RPMI7951 (cell line): ENCODE data around the gene ESPNL. TPM values are rescaled to one million over a fixed set of nuclear protein-coding genes. Genes with fewer than 3 reads are reported as not detected.

Experiments used
- DNase-seq: peaks from one replicate; pipeline ENCODE4 v3.0.0-alpha.2; 2012; ENCODE audit warnings: low read depth
- total RNA-seq: library from RNA; depleted of rRNA; stranded (reverse); fragments of >200 nt; shearing (Covaris generic); gene quantifications from 2 replicates; pipeline ENCODE4 v1.2.3, GENCODE V29; 2014

ESPNL gene
- total RNA-seq, 1 experiment from 2014 or later, result under 0.01 TPM

DNA sequence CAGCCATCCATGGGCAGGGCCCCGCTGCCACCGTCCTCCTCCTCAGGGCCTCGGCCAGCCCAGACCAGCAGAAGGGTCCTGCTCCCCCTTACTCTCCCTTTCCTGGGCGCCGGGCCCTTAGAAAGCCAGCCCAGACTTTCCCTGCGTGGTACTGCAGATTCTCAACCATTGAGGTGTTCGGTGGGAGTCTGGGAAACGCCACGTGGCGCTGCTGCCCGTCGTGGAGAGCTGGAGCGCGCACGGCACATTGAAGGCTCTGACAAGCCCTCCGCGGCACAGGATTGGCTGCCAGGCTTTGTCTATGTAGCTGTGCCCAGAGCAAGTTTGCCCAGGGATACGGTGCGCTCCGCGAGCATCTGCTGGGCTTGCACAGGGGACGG lies 27.9 kb downstream of the ESPNL start:
- no peak for DNase-seq

- no peak for DNase-seq
Observed at GRCh38 chr2:238128534-238129001, 28.4 kb downstream of the ESPNL start.

DNA sequence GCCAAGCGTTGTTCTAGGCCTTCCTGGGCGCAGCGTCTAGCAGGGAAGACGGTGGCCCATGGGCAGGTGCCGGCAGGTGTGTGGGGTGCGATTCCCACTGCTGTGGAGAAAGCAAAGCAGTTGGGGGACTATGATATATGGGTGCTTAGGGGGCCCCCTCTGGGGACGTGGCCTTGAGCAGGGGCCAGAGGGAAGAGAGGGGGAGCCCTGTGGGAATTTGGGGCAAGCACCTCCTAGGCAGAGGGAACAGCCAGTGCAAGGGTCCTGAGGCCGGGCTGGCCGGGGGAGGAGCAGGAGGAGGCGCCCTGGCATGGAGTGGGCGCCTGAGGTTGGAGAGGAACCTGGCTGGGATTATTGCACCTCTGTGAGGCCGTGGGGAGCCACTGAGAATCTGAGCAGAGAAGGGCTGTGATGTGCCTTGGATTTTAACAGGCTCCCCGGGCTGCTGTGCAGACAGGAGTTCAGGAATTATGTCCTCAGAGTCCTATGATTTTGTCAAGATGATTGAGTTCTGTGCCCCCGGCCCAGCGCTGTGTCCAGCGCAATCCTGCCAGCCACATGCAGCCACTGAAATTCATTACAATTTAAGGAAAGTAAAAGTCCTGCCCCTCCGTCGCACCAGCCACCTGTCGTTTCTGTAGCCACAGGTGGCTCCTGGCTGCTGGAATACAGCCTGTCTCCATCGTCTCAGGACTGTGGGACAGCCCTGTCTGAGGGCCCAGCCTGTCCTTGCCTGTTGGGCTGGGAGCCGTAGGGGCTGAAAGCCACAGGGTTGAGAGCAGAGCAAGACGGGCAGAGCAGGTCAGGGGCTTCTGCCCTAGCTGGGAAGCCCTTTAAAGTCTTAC lies 29.2 kb downstream of the ESPNL start:
- DNase-seq, result no peak

- DNase-seq, result no peak
Observed at GRCh38 chr2:238130111-238130695, 30.1 kb downstream of the ESPNL start.

DNA sequence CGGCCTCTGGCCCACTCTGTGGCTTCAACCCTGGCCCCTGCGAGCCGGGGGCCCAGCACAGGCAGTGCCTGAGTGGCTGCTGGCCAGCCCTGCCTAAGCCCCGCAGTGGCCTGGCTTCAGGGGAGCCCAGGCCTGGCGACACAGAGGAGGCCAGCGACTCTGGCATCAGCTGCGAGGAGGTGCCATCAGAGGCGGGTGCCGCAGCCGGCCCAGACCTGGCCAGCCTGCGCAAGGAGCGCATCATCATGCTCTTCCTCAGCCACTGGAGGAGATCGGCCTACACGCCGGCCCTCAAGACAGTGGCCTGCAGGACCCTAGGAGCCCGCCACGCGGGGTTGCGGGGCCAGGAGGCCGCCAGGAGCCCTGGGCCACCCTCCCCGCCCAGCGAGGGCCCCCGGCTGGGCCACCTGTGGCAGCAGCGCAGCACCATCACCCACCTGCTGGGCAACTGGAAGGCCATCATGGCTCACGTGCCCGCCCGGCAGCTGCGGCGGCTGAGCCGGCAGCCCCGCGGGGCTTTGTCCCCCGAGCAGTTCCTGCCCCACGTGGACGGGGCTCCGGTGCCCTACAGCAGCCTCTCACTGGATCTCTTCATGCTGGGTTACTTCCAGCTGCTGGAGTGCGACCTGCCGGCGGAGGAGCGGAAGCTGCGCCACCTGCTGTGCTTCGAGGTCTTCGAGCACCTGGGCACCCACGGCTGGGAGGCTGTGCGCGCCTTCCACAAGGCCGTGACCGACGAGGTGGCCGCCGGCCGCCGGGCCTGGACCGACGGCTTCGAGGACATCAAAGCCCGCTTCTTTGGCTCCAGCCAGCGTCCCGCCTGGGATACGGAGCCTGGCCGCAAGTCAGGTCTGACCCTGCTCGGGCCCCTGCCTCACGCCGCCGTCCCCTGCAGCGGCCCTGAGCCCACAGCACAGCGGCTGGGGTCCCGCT lies 30.8 kb downstream of the ESPNL start:
- DNase-seq, result no peak

GRCh38 chr2:238131761-238132462 lies 31.8 kb downstream of the ESPNL start:
- DNase-seq, result no peak

- no peak for DNase-seq
Observed at GRCh38 chr2:238132463-238133450, 32.6 kb downstream of the ESPNL start.

DNA sequence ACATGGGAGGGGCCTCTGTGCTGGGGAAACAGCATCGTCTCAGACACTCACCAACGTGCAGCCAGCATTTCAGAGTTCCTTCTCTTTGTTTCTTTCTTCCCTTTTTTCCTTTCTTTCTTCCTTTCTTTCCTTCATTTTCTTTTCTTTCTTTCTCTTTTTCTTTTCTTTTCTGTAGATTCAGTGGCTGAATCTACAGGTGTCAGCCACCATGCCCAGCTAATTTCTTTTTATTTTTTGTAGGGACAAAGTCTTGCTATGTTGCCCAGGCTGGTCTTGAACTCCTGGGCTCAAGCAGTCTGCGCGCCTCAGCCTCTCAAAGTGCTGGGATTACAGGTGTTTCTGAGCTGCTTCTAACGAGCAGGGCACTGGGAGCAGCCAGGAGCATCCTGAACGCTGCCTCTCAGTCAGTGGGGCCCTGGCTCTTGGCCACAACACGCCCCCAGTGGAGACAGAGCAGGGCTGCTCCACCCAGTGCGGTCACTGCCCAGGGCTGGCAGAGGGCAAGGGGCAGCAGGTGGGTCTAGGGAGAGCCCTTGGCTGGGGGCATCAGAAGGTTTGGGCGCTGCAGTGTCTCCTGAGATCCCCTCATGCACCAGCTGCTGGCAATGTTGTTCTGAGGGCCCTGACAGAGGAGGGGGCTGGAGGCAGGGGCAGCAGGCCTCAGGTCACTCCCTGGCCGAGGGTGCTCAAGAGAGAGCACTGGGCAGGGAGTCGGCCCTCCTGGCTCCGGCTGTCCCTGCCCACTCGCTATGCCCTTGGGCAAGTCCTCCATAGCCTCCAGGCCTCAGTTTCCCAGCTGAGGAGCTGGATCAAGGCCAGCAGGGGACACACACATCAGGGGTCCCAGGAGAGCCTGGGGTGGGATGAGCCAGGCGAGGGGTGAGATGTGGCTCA lies 33.6 kb downstream of the ESPNL start:
- no peak for DNase-seq

DNA sequence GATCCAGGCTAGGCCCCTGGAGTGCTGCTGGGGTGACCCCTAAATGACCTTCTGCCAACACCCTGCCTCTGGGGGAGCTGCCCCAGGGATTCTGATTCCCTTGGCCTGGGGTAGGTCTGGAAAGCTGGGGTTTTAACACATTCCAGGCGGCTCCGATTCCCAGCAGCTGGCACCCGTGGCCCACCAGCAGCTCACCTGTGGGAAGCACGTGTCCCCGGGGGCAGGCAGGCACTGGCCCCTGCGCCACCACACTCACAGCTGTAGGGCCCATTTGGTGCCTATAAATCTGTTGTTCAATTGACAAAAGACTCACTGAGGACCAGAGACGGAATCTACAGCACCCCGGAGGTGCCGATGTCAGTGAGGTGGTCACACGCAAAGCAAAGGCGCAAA lies 34.2 kb downstream of the ESPNL start:
- DNase-seq, result no peak

DNA sequence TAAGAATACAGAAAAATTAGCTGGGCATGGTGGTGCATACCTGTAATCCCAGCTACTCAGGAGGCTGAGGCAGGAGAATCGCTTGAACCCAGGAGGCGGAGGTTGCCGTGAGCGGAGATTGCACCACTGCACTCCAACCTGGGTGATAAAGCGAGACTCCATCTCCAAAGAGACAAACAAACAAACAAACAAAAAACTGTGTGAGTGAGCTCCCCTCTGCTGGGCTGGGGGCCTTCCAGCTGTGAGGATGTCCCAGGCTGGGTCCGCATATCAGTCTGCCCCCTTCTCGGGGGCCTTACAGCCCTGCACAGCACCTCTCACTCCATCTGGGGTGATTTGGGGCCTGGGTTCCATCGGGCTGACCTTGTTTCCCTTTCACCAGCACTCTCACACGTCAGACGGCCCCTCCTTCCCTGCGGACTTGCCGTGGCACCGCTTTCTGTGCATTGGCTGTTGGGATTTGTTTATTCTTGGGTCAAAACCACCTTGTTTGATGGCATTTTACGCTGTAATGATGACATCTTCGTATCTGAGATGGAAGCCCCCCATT lies 35.5 kb downstream of the ESPNL start:
- DNase-seq, result no peak

GRCh38 chr2:238136820-238137537 lies 36.8 kb downstream of the ESPNL start:
- DNase-seq, result peak; percentile 48

DNA sequence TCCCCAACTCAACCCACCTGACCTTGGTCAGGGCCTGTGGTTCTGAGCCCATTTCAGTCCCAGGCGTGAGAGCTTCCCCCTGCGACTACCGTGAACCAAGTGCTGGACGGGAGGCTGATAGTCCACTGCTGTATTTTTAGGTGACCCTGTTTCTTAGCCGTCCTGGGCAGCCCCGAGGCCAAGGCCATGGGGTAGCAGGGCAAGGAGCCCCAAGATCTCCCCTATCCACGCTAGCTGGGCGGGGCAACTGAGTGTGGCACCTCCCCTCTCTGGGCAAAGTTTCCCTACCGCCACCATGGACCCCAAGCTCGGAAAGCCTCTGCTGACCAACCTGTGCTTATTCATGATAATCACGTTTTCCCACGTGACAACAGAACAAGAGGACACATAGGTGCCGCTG lies 37.7 kb downstream of the ESPNL start:
- no peak for DNase-seq

- no peak for DNase-seq
Observed at GRCh38 chr2:238138331-238139195, 38.4 kb downstream of the ESPNL start, which contains the start of gene KLHL30. Gene KLHL30, plus strand, starts transcription at chr2:238138668. Its CDS starts 2,087 bp downstream, at chr2:238140755.

- DNase-seq, result no peak
Observed at GRCh38 chr2:238139196-238140039, 39.3 kb downstream of the ESPNL start.

DNA sequence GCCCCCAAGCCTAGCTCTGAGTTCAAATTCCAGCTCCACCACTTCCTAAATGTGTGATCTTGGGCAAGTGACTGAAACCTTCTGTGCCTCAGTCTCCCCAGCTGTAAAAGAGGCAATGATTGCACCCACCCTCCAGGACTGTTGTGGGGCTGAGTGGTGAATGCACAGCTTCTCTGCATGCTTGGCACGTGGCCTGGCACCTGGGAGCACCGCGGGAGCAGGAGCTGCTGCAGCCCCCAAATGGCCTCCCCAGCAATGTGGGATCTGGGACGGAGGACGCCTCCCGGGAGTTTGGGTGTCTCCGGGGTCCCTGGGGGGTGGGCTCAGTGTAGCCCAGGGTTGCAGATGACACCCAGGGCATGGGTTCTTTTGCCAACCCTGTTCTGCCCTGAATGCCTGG lies 39.9 kb downstream of the ESPNL start:
- DNase-seq, result no peak
